ENCODE results near the gene ST6GALNAC6.
"Not testable (repeated sequence)": the region's sequence is repeated elsewhere in the genome, so short reads cannot be mapped to it uniquely, and the experiment has no call there.

The ST6GALNAC6 gene

GRCh38 chr9:127870153-127870491, 29.3 kb downstream of the ST6GALNAC6 start:
- not testable (repeated sequence) for H3K4me2 ChIP-seq (ENCODE audit: low read depth, low read length, poor library complexity, severe bottlenecking)

GRCh38 chr9:127869310-127870152, 29.9 kb downstream of the ST6GALNAC6 start:
- H2AFZ ChIP-seq (ENCODE audit: low read length): no peak overlapping the region
- peak overlapping the region; percentile 2 for H3K4me2 ChIP-seq (ENCODE audit: low read depth, low read length, poor library complexity, severe bottlenecking)
- H3K9ac ChIP-seq (ENCODE audit: low read depth, low read length, poor library complexity, severe bottlenecking): no peak overlapping the region
- H3F3A ChIP-seq (ENCODE audit: low read depth): peaks cover 12% of the 10 kb centered on the region; the same call in 1 of the 2 replicates
- H3K36me3 ChIP-seq (ENCODE audit: insufficient read depth, low read length): no peaks in the 10 kb centered on the region
- TF ChIP-seq EZH2phosphoT487 (IDR thresholded peaks at IDR 0.05; ENCODE audit: borderline replicate concordance) (no peak), CTCF (conservative IDR thresholded peaks at IDR 0.05; ENCODE audit: low read length) (peak; percentile 93)
- no peaks in the 10 kb centered on the region for H3K9me2 ChIP-seq (replicated peaks; ENCODE audit: low read depth, low read length)
- H3K9me3 ChIP-seq (ENCODE audit: insufficient read depth, low read depth, low read length): no peaks in the 10 kb centered on the region
- H3K27me3 ChIP-seq (ENCODE audit: insufficient read depth, low read length, poor library complexity, severe bottlenecking): no peaks in the 10 kb centered on the region
- no peak overlapping the region for H3K4me3 ChIP-seq (ENCODE audit: low read length, poor library complexity, severe bottlenecking)
- H3K79me2 ChIP-seq (ENCODE audit: insufficient read depth, low read length): no peaks in the 10 kb centered on the region
- no peaks in the 10 kb centered on the region for H4K20me1 ChIP-seq (ENCODE audit: insufficient read depth, low read length, poor library complexity, severe bottlenecking)
- peaks cover 20% of the 10 kb centered on the region for H3K4me1 ChIP-seq (ENCODE audit: insufficient read depth, low read length, poor library complexity, severe bottlenecking)

More at GRCh38 chr9:127870153-127870491, 29.3 kb downstream of the ST6GALNAC6 start:
- H3K27me3 ChIP-seq (ENCODE audit: insufficient read depth, low read length, poor library complexity, severe bottlenecking); H3K9ac ChIP-seq (ENCODE audit: low read depth, low read length, poor library complexity, severe bottlenecking); H4K20me1 ChIP-seq (ENCODE audit: insufficient read depth, low read length, poor library complexity, severe bottlenecking); H3K9me2 ChIP-seq (replicated peaks; ENCODE audit: low read depth, low read length); H2AFZ ChIP-seq (ENCODE audit: low read length); H3K36me3 ChIP-seq (ENCODE audit: insufficient read depth, low read length); H3K4me3 ChIP-seq (ENCODE audit: low read length, poor library complexity, severe bottlenecking); H3K79me2 ChIP-seq (ENCODE audit: insufficient read depth, low read length); H3K9me3 ChIP-seq (ENCODE audit: insufficient read depth, low read depth, low read length); H3F3A ChIP-seq (ENCODE audit: low read depth): not testable (repeated sequence)
- 0 out of 2 replicates have a peak, but pooled peaks have one; percentile 21 for TF ChIP-seq CTCF (conservative IDR thresholded peaks at IDR 0.05; ENCODE audit: low read length)
- H3K4me1 ChIP-seq (ENCODE audit: insufficient read depth, low read length, poor library complexity, severe bottlenecking): peaks cover 14% of the 10 kb centered on the region

GRCh38 chr9:127868278-127868902, 31.0 kb downstream of the ST6GALNAC6 start:
- no peak overlapping the region for H3K4me3 ChIP-seq (ENCODE audit: low read length, poor library complexity, severe bottlenecking)
- H3K4me2 ChIP-seq (ENCODE audit: low read depth, low read length, poor library complexity, severe bottlenecking): no peak overlapping the region
- H3K4me1 ChIP-seq (ENCODE audit: insufficient read depth, low read length, poor library complexity, severe bottlenecking): peaks cover 32% of the 10 kb centered on the region
- peaks cover 18% of the 10 kb centered on the region; the same call in 1 of the 2 replicates for H3F3A ChIP-seq (ENCODE audit: low read depth)
- no peaks in the 10 kb centered on the region for H3K27me3 ChIP-seq (ENCODE audit: insufficient read depth, low read length, poor library complexity, severe bottlenecking)
- no peak for TF ChIP-seq EZH2phosphoT487 (IDR thresholded peaks at IDR 0.05; ENCODE audit: borderline replicate concordance)
- TF ChIP-seq CTCF (conservative IDR thresholded peaks at IDR 0.05; ENCODE audit: low read length): no peak
- no peaks in the 10 kb centered on the region for H3K36me3 ChIP-seq (ENCODE audit: insufficient read depth, low read length)
- H3K79me2 ChIP-seq (ENCODE audit: insufficient read depth, low read length): no peaks in the 10 kb centered on the region
- H3K9me3 ChIP-seq (ENCODE audit: insufficient read depth, low read depth, low read length): no peaks in the 10 kb centered on the region
- no peaks in the 10 kb centered on the region for H4K20me1 ChIP-seq (ENCODE audit: insufficient read depth, low read length, poor library complexity, severe bottlenecking)
- no peak overlapping the region for H2AFZ ChIP-seq (ENCODE audit: low read length)
- no peaks in the 10 kb centered on the region for H3K9me2 ChIP-seq (replicated peaks; ENCODE audit: low read depth, low read length)
- no peak overlapping the region for H3K9ac ChIP-seq (ENCODE audit: low read depth, low read length, poor library complexity, severe bottlenecking)

All from Loucy (cell line).